K562 (cell line): ENCODE results near the gene SLC34A2.

Experiments
- CEBPB ChIP-seq: fragments of 450-650 bp; IDR thresholded peaks from 2 replicates; pipeline ENCODE4 v1.6.1; 2016; ENCODE audit warnings: missing genetic modification characterization, missing compliant biosample characterization
- CHD4 ChIP-seq: fragments of 200-600 bp; sonication (generic); IDR thresholded peaks from 3 replicates; pipeline ENCODE4 v1.6.1; 2012; ENCODE audit warnings: low read depth, mild to moderate bottlenecking, mixed read lengths, low read length, inconsistent platforms; ENCODE audit not compliant: insufficient read depth, insufficient replicate concordance, poor library complexity, severe bottlenecking
- CTCF ChIP-seq, 3 experiments: IDR thresholded peaks in 2 of 3; conservative IDR thresholded peaks in 1 of 3; 2 replicates each; pipeline ENCODE4 v1.5.1; 2011 to 2012; ENCODE audit warnings: low read length in 3 of 3, mild to moderate bottlenecking in 3 of 3, control low read depth in 2 of 3, improper control_type of control experiment in 1 of 3, inconsistent platforms in 1 of 3, low read depth in 1 of 3, mixed read lengths in 1 of 3, moderate library complexity in 1 of 3; ENCODE audit not compliant: insufficient read depth in 2 of 3
- EZH2 ChIP-seq: IDR thresholded peaks from 2 replicates; pipeline ENCODE4 v1.6.1; 2012; ENCODE audit warnings: low read depth, mild to moderate bottlenecking, inconsistent platforms, low read length, borderline replicate concordance
- HIVEP1 ChIP-seq: fragments of 250-450 bp; sonication (Bioruptor Pico); IDR thresholded peaks from 2 replicates; pipeline ENCODE4 v1.4.0; 2020; ENCODE audit warnings: mild to moderate bottlenecking
- MXI1 ChIP-seq: IDR thresholded peaks from 2 replicates; pipeline ENCODE4 v1.6.1; 2011; ENCODE audit warnings: low read depth, mild to moderate bottlenecking, improper control_type of control experiment, low read length
- NR2C2 ChIP-seq, 2 experiments: fragments of 200-800 bp in 1 of 2; sonication (Bioruptor generic) in 1 of 2; sonication (generic) in 1 of 2; formaldehyde crosslinking in 1 of 2; IDR thresholded peaks; 2 replicates each; pipeline versions ENCODE4 v1.6.1 to v1.8.0; 2016 to 2022; ENCODE audit warnings: mild to moderate bottlenecking in 1 of 2, missing compliant biosample characterization in 1 of 2, missing genetic modification characterization in 1 of 2, missing genetic modification reagents in 1 of 2
- POLR3A ChIP-seq: IDR thresholded peaks from 2 replicates; pipeline ENCODE4 v1.6.1; 2011; ENCODE audit warnings: borderline replicate concordance, mild to moderate bottlenecking, moderate library complexity; ENCODE audit not compliant: insufficient read length, insufficient read depth; ENCODE audit errors: extremely low read depth
- RCOR1 ChIP-seq, 2 experiments: IDR thresholded peaks; 2 replicates each; pipeline ENCODE4 v1.6.1; 2012; ENCODE audit warnings: low read depth in 2 of 2, low read length in 2 of 2, borderline replicate concordance in 1 of 2, improper control_type of control experiment in 1 of 2
- ZNF175 ChIP-seq: fragments of 200-800 bp; sonication (Bioruptor generic); IDR thresholded peaks from 2 replicates; pipeline ENCODE4 v1.6.1; 2016; ENCODE audit warnings: low read depth, mild to moderate bottlenecking, missing genetic modification characterization, missing compliant biosample characterization
- ZNF780A ChIP-seq: fragments of 250-450 bp; sonication (Bioruptor Pico); IDR thresholded peaks from 2 replicates; pipeline ENCODE4 v1.5.0; 2021; ENCODE audit warnings: mild to moderate bottlenecking
- TF ChIP-seq, protein P1 (sequence below), 2 experiments: IDR thresholded peaks; 2 replicates each; pipeline ENCODE4 v1.6.1; 2012; ENCODE audit warnings: improper control_type of control experiment in 2 of 2, low read depth in 2 of 2, low read length in 2 of 2, borderline replicate concordance in 1 of 2

- no peak for TF ChIP-seq POLR3A
- no peak for TF ChIP-seq CTCF (IDR thresholded peaks at IDR 0.05 in 2 of 3, conservative IDR thresholded peaks at IDR 0.05 in 1 of 3; ENCODE audit: insufficient read depth in 2 of 3, low read depth in 1 of 3, low read length in 3 of 3)
- no peak for TF ChIP-seq EZH2
- no peak for TF ChIP-seq ZNF175 (CRISPR knock-in tag)
- TF ChIP-seq HIVEP1, result no peak
- TF ChIP-seq NR2C2 (CRISPR knock-in tag; IDR thresholded peaks at IDR 0.05), result no peak
- no peak for TF ChIP-seq NR2C2 (tag; IDR thresholded peaks at IDR 0.05)
- TF ChIP-seq, protein P1, sequence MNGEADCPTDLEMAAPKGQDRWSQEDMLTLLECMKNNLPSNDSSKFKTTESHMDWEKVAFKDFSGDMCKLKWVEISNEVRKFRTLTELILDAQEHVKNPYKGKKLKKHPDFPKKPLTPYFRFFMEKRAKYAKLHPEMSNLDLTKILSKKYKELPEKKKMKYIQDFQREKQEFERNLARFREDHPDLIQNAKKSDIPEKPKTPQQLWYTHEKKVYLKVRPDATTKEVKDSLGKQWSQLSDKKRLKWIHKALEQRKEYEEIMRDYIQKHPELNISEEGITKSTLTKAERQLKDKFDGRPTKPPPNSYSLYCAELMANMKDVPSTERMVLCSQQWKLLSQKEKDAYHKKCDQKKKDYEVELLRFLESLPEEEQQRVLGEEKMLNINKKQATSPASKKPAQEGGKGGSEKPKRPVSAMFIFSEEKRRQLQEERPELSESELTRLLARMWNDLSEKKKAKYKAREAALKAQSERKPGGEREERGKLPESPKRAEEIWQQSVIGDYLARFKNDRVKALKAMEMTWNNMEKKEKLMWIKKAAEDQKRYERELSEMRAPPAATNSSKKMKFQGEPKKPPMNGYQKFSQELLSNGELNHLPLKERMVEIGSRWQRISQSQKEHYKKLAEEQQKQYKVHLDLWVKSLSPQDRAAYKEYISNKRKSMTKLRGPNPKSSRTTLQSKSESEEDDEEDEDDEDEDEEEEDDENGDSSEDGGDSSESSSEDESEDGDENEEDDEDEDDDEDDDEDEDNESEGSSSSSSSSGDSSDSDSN (IDR thresholded peaks at IDR 0.05; ENCODE audit: borderline replicate concordance in 1 of 2, low read depth in 2 of 2, low read length in 2 of 2), result no peak
- TF ChIP-seq CHD4, result no peak
- TF ChIP-seq ZNF780A (CRISPR knock-in tag), result no peak
- TF ChIP-seq RCOR1 (IDR thresholded peaks at IDR 0.05; ENCODE audit: borderline replicate concordance in 1 of 2, low read depth in 2 of 2, low read length in 2 of 2), result no peak
- TF ChIP-seq CEBPB (tag), result no peak
- TF ChIP-seq MXI1, result no peak
Observed at GRCh38 chr4:25703731-25704388, 48.2 kb downstream of the SLC34A2 start.
